Thyroid gland (tissue), 4 donors: ENCODE measurements around the gene OXGR1.

Source experiments
- POLR2A ChIP-seq, 2 donors: fragments of 450-650 bp; IDR thresholded peaks; one replicate each; pipeline ENCODE4 v1.6.1; 2017; ENCODE audit warnings: antibody characterized with exemption in 2 of 2, mild to moderate bottlenecking in 2 of 2, moderate library complexity in 1 of 2
- TF ChIP-seq, protein P1 (sequence below), 6 experiments: fragments of 200-600 bp in 3 of 6; fragments of 450-650 bp in 3 of 6; sonication (generic) in 3 of 6; IDR thresholded peaks; one replicate each; pipeline ENCODE4 v1.5.1; 2016 to 2019; ENCODE audit warnings: antibody characterized with exemption in 6 of 6, mild to moderate bottlenecking in 2 of 6, inconsistent platforms in 1 of 6, moderate library complexity in 1 of 6

DNA sequence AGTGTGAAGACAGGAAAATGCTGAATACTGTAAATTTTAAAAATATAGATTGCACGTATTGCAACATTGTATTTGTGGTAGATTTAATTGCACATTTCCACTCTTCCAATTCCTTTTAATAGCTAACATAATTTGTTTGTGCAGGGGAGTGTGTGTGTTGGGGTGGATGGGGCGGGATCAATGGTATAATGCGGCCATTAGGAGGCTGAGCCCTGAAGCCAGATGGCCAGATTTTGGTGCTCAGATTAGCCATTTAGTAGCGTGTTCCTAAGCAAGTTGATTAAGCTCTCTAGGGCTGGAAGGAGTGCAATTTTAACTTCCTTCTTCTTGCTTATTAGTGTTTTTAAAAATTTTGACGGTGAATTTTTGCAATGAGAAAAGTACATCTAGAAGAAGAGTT, 5.8 kb downstream of the OXGR1 start:
- TF ChIP-seq, protein P1, sequence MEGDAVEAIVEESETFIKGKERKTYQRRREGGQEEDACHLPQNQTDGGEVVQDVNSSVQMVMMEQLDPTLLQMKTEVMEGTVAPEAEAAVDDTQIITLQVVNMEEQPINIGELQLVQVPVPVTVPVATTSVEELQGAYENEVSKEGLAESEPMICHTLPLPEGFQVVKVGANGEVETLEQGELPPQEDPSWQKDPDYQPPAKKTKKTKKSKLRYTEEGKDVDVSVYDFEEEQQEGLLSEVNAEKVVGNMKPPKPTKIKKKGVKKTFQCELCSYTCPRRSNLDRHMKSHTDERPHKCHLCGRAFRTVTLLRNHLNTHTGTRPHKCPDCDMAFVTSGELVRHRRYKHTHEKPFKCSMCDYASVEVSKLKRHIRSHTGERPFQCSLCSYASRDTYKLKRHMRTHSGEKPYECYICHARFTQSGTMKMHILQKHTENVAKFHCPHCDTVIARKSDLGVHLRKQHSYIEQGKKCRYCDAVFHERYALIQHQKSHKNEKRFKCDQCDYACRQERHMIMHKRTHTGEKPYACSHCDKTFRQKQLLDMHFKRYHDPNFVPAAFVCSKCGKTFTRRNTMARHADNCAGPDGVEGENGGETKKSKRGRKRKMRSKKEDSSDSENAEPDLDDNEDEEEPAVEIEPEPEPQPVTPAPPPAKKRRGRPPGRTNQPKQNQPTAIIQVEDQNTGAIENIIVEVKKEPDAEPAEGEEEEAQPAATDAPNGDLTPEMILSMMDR (IDR thresholded peaks at IDR 0.05) = no peak
- no peak for TF ChIP-seq POLR2A (IDR thresholded peaks at IDR 0.05)
